ENCODE measurements around the gene AGAP1. TPM values are rescaled to one million over a fixed set of nuclear protein-coding genes. Genes with fewer than 3 reads are reported as not detected.

AGAP1 gene
- polyA plus RNA-seq, 2 of the 4 experiments (the other 2 are of a cell fraction), result 20.2 to 21.9 TPM

- peak overlapping the region; percentile 93 for H3K4me3 ChIP-seq
- H3K27ac ChIP-seq, result peak overlapping the region; percentile 98 to 99
- FAIRE-seq (no peak), DNase-seq (ENCODE audit: low read depth in 1 of 2, low spot score in 1 of 2) (no peak), ATAC-seq (peak in 1 of 2 experiments; percentile 45; a peak in 4 of 6 replicates)
- TF ChIP-seq ZNF302 (CRISPR knock-in tag; IDR thresholded peaks at IDR 0.05) (no peak), RAD21 (conservative IDR thresholded peaks at IDR 0.05 in 1 of 2, IDR thresholded peaks at IDR 0.05 in 1 of 2) (peak in 1 of 2 experiments; percentile 28; a peak in 1 of 5 replicates)
- H3K9me3 ChIP-seq, result no peaks in the 10 kb centered on the region
- CTCF ChIA-PET, result interaction anchor here (1.2 to 7.4 kb wide), 6 partner anchors 10 to 360 kb away, joined by 3 to 57 read pairs (median 4); no protein-coding TSS in a partner anchor
- WGBS (ENCODE audit: missing lambda C conversion rate), result 45% methylated on average over 11 of the region's 18 CpGs
- POLR2A ChIA-PET, result no interaction called here
- H3K4me1 ChIP-seq, result peaks cover 41% of the 10 kb centered on the region
- peak overlapping the region; percentile 95 for H3K4me2 ChIP-seq
Measured at GRCh38 chr2:235495373-235496238, 1.8 kb downstream of the AGAP1 start.

- no peak for FAIRE-seq
- ChIA-PET POLR2A (no interaction called here), CTCF (interaction anchor here (0.7 to 7.4 kb wide), 8 partner anchors 12 to 363 kb away, joined by 3 to 57 read pairs (median 4); no protein-coding TSS in a partner anchor)
- Histone ChIP-seq H3K9me3 (no peaks in the 10 kb centered on the region), H3K4me2 (peak overlapping the region; percentile 95), H3K4me3 (no peak overlapping the region; the same call in 1 of the 3 replicates), H3K27ac (peak overlapping the region; percentile 98 to 99; a peak in 5 of 6 replicates), H3K4me1 (peaks cover 47% of the 10 kb centered on the region)
- TF ChIP-seq MAFK (IDR thresholded peaks at IDR 0.05; ENCODE audit: partially characterized antibody), result no peak
- no peak for TF ChIP-seq BCL3 (IDR thresholded peaks at IDR 0.05)
- no peak for TF ChIP-seq FOXS1 (CRISPR knock-in tag; IDR thresholded peaks at IDR 0.05)
- TF ChIP-seq SREBF2 (IDR thresholded peaks at IDR 0.05), result no peak
- no peak for TF ChIP-seq ZFP36 (IDR thresholded peaks at IDR 0.05; ENCODE audit: borderline replicate concordance, partially characterized antibody)
- TF ChIP-seq ATOH8 (CRISPR knock-in tag; IDR thresholded peaks at IDR 0.05; ENCODE audit: low read depth), result no peak
- no peak for TF ChIP-seq HOXB13 (CRISPR knock-in tag; IDR thresholded peaks at IDR 0.05; ENCODE audit: low read depth)
- no peak for TF ChIP-seq NR3C1 (IDR thresholded peaks at IDR 0.05)
- no peak for TF ChIP-seq EHMT2 (IDR thresholded peaks at IDR 0.05; ENCODE audit: low read depth)
- TF ChIP-seq HOXA7 (CRISPR knock-in tag; IDR thresholded peaks at IDR 0.05), result no peak
- no peak for TF ChIP-seq JUN (IDR thresholded peaks at IDR 0.05)
- no peak for TF ChIP-seq FOSL2 (IDR thresholded peaks at IDR 0.05)
- no peak for TF ChIP-seq FOSL2 (CRISPR knock-in tag; IDR thresholded peaks at IDR 0.05)
- TF ChIP-seq USF2 (IDR thresholded peaks at IDR 0.05), result no peak
- no peak for TF ChIP-seq RAD21 (conservative IDR thresholded peaks at IDR 0.05 in 1 of 2, IDR thresholded peaks at IDR 0.05 in 1 of 2)
- no peak for TF ChIP-seq ZSCAN20 (CRISPR knock-in tag; IDR thresholded peaks at IDR 0.05)
- no peak for TF ChIP-seq REST (IDR thresholded peaks at IDR 0.05)
- no peak for TF ChIP-seq GATA3 (IDR thresholded peaks at IDR 0.05; ENCODE audit: borderline replicate concordance)
- TF ChIP-seq RNF2 (IDR thresholded peaks at IDR 0.05; ENCODE audit: borderline replicate concordance, low read depth), result no peak
- TF ChIP-seq RFX5 (IDR thresholded peaks at IDR 0.05), result no peak
- no peak for TF ChIP-seq HMGXB4 (CRISPR knock-in tag; IDR thresholded peaks at IDR 0.05; ENCODE audit: borderline replicate concordance)
- peak in 1 of 2 experiments; percentile 48 for DNase-seq (ENCODE audit: low read depth in 1 of 2, low spot score in 1 of 2)
- peak in 1 of 2 experiments; percentile 9; a peak in 2 of 6 replicates for ATAC-seq
- WGBS (ENCODE audit: missing lambda C conversion rate), result 88% methylated on average over 5 of the region's 8 CpGs
Measured at GRCh38 chr2:235496239-235496621, 2.4 kb downstream of the AGAP1 start.

Measured in A549 (cell line).